Measurements from ENCODE around the gene DNAH6.

Gene DNAH6

DNA sequence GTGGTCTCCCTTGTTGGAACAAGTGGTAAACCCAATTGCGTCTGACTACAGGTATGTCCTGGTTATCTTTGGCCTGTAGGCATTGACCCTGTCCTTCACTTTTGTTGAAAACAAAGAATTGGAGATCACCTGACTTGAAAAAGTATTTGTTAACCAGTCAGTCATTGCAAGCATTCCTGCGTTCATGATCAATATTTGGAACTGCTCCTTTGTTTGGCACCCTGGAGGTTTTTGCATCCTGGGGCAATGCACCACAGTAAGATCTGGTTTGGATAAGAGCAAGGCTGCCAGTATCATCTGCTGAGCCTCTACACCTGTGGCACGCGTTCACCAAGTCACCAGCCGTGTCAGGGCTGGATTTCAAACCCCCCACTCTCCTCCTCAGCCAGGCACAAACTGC lies 115.7 kb downstream of the DNAH6 start:
- DNase-seq (ENCODE audit: low read depth in 2 of 2) = no peak

DNA sequence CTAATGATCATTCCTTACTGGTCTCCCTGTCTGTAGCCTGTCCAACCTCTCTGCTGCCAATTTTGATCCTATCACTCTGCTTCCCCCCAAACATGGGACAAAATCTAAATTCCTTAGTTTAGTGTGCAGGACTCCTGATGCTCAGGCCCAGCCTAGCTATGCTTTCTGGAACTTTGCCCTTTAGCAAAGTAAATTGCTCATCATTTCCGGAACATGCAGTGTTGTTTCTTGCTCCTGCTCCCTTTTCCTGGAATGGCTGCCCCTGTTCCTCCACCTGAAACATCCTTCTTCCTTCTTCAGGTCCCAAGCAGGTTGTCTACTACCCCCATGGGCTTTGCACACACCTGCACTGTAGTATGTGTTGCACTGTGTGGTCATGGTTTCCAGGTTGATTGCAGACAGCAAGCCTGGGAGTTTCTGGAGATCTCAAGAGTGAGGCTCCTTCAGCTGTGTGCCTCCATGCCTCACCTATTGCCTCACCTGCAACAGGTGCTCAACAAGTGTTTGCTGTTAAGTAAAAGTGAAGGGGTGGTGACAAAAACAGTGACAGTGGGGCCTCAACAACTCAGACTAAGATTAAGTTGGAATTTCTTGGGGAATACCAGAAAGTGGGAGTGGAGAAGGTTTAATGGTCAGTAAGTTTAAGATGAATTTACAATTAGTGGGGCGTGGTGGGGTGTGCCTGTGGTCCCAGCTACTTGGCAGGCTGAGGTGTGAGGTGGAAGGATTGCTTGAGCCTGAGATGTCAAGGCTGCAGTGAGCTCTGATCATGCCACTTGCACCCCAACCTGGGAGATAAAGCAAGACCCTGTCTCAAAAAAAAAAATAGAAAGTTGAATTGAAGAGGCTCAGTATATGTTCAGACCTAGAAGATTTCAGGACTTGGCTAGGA lies 120.0 kb downstream of the DNAH6 start:
- no peak for DNase-seq (ENCODE audit: low read depth in 2 of 2)

DNA sequence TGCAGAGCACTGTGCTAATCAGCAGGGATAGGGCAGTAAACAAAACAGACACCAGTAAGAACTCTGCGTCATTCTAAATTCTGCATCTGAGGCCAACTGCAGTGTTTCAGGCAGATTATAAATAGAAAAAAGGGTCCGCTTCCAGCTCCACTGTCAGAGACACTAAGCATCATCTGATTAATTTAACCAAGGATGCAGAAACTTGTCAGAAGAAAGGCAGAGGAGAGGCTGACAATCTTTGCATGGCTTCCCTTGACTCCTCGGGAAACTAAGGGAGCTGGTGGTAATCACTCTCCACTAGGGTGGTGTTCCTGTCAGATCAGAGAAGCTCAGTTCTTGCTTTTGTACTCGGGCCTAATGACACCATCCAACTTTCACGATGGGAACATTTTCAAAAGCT lies 123.5 kb downstream of the DNAH6 start:
- no peak for DNase-seq (ENCODE audit: low read depth in 2 of 2)

DNA sequence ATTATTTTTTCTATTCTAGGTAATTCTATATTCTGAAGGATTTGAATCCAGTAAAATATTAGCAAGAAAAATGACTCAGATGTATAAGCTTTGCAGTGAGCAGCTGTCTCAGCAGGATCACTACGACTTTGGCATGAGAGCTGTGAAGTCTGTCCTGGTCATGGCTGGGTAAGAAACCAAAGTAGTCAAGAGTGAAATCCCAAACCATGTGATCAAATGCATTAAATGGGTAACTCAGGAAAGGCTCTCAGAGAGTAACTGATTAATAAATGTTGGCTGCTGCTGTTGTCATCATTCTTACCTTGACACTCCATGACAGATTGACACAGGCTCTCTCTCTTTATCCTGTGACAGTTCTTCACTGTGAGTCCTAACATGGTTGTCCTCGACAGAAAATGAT lies 124.1 kb downstream of the DNAH6 start:
- no peak for DNase-seq (ENCODE audit: low read depth in 2 of 2)

DNA sequence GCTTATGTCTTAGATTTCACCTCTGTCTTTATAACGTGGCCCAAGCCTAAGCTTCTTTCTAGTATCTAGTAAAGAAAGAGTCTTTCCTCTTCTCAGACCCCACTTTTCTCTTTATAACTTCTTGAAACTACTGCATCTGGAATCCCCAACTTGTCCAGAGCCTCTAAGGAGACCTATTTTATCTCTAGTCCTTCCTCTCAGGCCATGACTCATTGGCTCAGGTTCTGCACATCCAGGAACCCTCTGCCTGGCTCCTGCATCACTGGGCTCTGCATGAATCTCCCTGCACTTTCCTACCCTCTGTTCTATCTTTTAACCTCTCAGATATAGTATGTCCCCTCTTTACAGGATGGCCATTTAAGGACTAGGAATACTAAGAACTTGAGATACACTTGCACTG lies 124.7 kb downstream of the DNAH6 start:
- no peak for DNase-seq (ENCODE audit: low read depth in 2 of 2)

DNA sequence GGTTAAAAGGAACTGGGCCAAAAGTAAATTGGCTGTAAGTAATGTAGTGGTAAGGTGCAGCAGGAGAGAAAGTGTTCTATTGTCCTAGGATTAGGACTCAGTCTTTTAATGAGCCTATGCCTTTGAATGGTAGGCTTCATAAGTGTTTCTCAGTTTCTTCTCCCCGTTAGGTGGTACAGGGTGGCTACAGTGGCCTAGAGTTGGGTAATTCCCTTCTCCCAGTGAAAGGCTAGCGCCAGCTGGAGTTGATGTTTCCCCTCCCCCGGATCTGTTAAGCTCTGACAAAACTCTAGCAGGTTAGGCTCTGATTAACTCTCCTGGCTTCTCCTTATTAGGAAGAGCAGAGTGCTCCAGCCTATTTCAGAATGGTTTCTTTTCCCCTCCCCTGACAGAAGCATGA lies 127.7 kb downstream of the DNAH6 start:
- DNase-seq (ENCODE audit: low read depth in 2 of 2) = no peak

DNA sequence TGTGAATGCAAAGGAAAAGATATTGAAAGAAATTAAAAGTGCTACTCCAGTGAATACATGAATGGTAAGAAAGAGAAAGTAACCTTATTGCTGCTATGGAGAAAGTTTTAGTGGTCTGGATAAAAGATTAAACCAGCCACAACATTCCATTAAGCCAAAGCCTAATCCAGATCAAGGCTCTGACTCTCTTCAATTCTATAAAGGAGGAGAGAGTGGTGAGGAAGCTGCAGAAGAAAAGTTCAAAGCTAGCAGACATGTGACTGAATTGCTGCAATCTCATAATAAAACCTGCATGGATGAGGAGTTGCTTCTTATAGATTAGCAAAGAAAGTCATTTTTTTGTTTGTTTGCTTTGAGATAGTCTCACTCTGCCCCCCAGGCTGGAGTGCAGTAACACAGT lies 130.2 kb downstream of the DNAH6 start:
- no peak for DNase-seq (ENCODE audit: low read depth in 2 of 2)

DNA sequence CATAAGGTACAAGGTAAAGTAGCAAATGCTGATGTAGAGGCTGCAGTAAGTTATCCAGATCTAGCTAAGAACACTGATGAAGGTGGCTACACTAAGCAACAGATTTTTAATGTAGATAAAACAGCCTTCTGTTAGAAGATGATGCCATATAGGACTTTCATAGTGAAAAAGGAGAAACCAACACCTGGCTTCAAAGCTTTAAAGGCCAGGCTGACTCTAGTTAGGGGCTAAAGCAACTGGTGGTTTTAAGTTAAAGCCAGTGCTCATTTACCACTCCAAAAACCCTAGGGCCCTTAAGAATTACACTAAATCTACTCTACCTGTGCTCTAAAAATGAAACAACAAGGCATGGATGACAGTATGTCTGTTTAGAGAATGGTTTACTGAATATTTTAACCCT lies 131.0 kb downstream of the DNAH6 start:
- no peak for DNase-seq (ENCODE audit: low read depth in 2 of 2)

DNA sequence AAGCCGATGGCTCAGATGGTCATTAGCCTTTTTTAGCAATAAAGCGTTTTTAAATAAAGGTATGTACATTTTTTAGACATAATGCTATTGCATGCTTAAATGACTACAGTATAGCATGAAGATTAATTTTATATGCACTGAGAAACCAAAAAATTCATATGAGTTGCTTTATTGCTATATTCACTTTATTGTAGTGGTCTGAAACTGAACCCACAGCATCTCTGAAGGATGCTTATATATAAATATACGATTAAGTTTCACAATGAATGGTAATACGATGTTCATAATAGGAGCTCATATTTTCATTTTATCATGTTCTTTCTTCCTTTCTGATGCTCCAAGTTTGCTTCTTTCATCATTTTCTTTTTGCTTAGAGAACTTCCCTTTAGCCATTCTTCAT lies 132.8 kb downstream of the DNAH6 start:
- no peak for DNase-seq (ENCODE audit: low read depth in 2 of 2)

DNA sequence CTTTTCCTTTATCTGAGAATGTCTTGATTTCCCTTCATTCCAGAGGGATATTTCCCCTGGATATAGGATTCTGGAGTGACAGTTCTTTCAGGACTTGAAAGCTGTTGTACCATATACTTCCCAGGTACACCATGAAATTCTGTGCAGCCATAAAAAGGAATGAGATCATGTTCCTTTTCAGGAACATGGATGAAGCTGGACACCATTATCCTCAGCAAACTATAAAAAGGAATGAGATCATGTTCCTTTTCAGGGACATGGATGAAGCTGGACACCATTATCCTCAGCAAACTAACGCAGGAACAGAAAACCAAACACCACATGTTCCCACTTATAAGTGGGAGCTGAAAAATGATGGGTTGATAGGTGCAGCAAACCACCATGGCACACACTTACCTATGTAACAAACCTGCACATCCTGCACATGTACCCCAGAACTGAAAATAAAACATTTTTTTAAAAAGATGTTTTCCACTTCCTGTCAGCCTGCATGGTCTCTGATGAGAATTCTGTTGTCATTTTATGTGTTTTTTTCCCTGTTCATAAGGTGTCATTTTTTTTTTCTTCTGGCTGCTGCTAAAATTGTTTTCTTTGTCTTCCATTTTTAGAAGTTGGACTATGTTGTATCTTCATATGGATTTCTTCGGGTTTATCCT lies 133.3 kb downstream of the DNAH6 start:
- no peak for DNase-seq (ENCODE audit: low read depth in 2 of 2)

DNA sequence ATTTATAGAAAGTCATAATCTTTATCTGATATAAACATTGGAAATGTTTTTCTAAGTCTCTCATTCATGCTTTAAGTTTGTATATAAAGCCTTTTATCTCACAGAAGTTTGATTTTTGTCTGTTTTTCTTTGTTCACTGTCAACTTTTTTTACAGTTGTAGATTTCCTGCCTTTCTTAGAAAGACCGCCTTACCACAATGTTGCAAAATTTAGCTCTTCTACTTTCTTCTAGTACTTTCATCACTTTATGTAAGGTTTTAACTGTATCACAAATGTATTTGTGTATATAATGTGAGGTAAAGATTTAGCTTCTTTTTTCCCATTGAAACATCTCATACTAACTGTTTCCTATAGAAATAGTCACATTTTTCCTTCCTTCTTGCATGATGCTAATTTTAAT lies 136.1 kb downstream of the DNAH6 start:
- no peak for DNase-seq (ENCODE audit: low read depth in 2 of 2)

DNA sequence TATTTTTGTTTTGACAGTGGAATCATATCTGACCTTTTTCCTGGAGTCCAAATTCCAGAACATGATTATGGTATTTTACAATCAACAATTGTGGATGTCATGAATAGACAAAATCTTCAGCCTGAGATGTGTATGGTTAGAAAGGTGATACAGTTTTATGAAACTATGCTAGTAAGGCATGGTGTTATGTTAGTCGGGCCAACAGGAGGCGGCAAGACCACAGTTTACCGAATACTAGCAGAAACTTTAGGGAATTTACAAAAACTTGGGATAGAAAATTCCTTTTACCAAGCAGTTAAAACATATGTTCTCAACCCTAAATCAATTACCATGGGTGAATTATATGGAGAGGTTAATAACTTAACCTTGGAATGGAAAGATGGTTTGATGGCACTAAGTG lies 137.0 kb downstream of the DNAH6 start:
- DNase-seq (ENCODE audit: low read depth in 2 of 2) = no peak

DNA sequence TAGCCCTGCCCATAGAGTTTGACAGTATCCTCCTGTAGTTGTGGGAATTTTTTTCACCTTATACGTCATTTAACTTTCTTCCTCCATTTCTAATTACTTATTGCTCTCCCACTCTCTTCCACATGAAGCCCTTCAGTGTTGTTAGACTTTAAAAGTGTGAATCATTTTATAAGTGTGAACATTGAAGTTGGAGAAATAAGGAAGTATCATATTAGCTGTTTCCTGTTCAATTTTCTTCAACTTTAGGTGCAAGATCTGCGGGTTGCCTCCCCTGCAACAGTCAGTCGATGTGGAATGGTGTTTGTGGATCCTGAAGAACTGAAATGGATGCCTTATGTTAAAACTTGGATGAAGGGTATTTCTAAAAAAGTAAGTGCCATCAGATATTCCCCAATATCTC lies 138.1 kb downstream of the DNAH6 start:
- DNase-seq (ENCODE audit: low read depth in 2 of 2) = no peak

DNA sequence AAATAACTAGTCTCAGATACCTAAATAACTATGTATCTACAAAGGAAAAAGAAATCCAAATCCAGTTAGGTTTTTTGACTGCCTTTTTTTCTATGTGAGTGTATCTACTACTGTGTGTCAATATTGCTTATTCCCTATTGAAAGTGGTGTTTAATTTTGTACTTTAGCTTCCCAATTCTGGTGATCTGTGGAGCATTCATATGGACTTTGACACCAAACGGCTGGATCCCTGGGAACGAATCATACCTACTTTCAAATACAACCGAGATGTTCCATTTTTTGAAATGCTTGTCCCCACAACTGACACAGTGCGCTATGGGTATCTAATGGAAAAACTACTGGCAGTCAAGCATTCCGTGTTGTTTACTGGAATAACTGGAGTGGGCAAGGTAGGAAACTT lies 152.8 kb downstream of the DNAH6 start:
- no peak for DNase-seq (ENCODE audit: low read depth in 2 of 2)

DNA sequence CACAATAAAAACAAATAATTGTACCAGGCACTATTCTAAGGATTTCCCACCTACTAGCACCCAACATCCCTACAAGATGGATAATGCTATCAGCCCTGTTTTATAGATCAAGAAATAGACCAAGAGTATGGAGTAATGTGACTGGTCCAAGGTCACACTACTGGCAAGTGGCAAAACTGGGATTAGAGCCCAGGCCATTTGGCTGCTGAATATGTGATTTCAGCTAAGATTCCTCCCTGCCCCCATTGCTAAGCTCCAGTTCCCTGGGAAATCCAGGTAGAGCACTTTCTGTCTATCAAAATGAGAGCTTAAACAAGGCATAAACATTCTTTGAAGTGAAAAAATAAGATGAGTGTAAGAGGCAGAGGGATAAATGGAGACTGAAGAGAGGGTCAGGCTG lies 157.8 kb downstream of the DNAH6 start:
- DNase-seq (ENCODE audit: low read depth in 2 of 2) = no peak

DNA sequence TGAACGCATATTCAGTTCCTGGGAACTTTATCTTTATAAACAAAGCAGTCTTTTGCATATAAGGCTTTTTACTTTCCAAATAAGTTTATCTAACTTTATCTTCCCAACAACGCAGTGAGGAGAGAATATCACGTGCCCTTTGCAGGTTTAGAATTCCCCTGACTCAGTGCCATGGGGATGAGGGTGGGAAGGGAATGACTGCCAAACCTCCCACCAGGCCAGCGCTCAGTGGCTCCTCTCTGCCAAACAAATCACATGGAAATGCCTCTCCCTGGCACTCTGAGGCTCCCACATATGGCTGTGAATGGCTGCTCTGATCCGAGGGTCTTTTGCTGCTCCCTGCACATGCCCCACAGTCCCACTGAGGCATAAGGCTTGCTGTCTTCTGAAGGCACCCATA lies 158.3 kb downstream of the DNAH6 start:
- no peak for DNase-seq (ENCODE audit: low read depth in 2 of 2)

DNA sequence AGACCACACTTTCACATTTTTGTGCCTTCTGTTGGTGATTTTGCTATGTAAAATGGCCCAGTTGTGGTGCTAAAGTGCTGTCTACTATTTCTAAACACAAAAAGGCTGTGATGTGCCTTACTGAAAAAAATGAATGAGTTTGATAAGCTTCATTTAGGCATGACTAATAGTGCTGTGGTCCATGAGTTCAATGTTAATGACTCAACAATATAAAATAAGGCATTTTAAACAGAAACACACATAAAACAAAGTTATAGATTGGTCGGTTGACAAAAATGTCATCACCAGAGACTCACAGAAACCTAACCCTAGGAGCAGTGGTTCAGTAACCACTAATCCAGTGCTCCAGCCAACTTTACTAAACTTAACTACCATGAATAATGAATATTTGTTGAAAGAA lies 160.0 kb downstream of the DNAH6 start:
- no peak for DNase-seq (ENCODE audit: low read depth in 2 of 2)

DNA sequence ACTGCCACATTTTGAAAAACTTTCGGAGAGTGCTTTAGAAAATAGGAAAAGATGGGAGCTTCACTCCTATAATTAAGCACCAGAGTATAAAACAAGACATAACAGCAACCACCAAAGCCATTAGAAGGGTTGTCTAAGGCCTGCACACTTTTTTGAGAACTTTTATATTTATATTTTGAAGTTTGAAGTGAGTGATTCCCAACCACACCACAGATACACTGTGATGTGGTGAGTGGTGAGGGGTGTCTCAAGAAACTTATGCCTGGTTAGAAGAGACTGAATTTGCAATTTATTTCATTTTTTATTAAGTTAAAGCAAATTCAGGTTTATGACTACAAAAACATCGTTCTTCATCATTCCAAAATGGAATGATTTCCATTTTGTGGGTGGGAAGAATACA lies 161.9 kb downstream of the DNAH6 start:
- DNase-seq (ENCODE audit: low read depth in 2 of 2) = no peak

DNA sequence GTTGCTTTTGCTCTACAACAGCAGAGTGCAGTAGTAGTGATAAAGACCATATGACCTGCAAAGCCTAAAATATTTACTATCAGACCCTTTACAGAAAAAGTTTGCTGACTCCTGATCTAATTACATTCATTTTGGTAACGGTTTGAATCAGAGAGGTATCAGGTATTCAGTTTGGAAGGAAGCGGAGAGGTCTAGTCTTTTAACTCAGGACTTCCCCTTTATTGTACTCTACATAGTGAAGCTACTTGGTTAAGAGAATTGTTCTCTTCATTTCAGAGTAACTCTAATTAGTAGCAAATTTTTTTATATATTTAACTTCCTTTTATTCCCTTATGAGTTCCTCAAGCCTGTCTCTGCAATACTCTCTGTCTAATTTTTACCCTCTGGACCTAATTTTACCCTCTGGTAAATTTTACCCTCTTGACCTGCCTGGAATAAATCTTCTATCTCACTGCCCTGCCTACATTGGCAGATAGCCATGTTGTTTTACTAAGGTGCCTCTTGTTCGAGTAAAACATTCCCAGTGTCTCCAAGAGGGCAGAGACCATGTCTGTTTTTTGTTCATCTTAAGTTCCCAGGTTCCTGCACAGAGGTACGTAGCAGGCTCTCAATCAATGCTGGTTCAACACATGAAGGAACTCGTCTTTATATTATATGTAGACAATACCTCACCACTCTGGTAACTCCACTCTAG lies 170.6 kb downstream of the DNAH6 start:
- no peak for DNase-seq (ENCODE audit: low read depth in 2 of 2)

DNA sequence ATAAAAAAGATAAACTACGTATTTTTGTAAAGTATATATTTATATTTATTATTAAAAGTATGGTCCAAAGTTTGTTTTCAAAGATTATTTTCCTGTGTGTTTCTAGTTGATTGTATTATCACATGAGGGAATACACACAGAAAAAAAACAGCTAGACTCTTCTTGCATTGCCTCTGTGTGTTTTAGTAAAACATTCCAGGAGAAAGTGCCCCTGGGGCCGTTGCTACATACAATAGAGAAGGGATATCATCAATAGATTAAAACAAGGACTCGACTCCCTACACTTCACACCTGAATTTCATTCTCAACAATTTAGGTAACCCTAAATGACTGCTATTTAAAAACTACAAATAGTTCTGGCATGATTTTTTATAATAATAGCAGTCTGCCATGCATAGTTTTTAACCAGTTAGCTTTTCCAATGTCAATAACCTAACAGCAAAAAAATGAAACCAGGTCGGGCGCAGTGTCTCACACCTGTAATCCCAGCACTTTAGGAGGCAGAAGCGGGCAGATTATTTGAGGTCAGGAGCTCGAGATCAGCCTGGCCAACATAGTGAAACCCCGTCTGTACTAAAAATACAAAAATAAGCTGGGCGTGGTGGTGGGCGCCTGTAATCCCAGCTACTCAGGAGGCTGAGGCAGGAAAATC lies 171.3 kb downstream of the DNAH6 start:
- no peak for DNase-seq (ENCODE audit: low read depth in 2 of 2)

DNA sequence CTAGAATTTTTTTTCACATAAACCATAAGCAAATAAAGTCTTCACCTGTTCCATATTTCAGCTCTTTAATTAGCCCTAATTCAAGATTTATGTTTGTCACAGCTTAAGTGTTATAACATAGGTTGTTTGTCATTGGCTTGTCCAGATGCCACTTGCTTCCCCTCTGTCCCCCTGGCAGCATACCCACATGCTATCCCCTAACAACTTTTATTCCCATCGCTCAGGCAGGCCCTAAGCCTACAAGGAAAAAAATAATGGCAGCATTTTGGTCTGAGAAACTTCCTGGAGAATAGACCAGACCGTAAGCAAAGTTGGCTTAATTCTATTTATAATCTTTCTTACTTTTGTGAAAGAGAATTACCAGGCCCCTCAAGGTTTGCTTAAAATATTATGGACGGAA lies 173.9 kb downstream of the DNAH6 start:
- no peak for DNase-seq (ENCODE audit: low read depth in 2 of 2)

DNA sequence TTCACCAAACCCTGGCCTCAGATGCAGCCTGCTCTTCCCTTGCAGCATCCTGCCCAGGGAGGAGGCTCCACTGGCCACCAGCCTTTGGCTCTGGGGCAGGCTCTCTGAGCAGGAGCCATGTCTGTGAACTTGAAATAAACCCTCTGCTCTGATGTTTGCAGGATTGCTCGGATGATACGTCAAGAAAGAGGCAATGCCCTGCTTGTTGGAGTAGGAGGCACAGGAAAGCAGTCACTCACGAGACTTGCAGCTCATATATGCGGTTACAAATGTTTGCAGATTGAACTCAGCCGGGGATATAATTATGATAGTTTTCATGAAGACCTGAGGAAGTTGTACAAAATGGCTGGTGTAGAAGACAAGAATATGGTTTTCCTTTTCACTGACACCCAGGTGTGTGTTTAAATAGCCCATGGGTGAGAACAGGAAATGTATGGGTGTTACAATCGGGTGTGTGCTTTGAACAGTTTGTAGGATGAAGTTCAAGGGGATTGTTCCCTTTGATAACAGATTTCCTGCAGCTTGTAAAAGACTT lies 177.9 kb downstream of the DNAH6 start:
- DNase-seq (ENCODE audit: low read depth in 2 of 2) = no peak
